ENCODE measurements around the gene ZC3H18. TPM values are rescaled to one million over a fixed set of nuclear protein-coding genes. Genes with fewer than 3 reads are reported as not detected.

The ZC3H18 gene
- total and polyA plus RNA-seq, 5 donors from 2014 or later, result 10.9 to 162 (median 13.6) TPM

GRCh38 chr16:88548985-88549384 lies 21.2 kb upstream of the ZC3H18 start:
- peaks cover 0 to 4% of the 10 kb centered on the region in 2 experiments for H3K9me3 ChIP-seq (ENCODE audit: control insufficient read depth in 2 of 2, low read length in 2 of 2)
- H3K4me3 ChIP-seq (ENCODE audit: low read depth, low read length), result no peak overlapping the region
- H3K36me3 ChIP-seq (ENCODE audit: control insufficient read depth, insufficient read depth, low read length), result no peaks in the 10 kb centered on the region
- no peak overlapping the region for H3K4me3 Mint-ChIP-seq
- DNase-seq (no peak), ATAC-seq (ENCODE audit: low read depth in 2 of 2) (no peak)
- H3K4me1 ChIP-seq (ENCODE audit: control insufficient read depth, insufficient read depth, low read length, poor library complexity, severe bottlenecking), result peaks cover 5% of the 10 kb centered on the region
- peaks cover 9% of the 10 kb centered on the region for H3K27me3 Mint-ChIP-seq
- H3K27me3 ChIP-seq (ENCODE audit: control insufficient read depth, insufficient read depth, low read length), result no peaks in the 10 kb centered on the region
- no peaks in the 10 kb centered on the region for H3K36me3 Mint-ChIP-seq
- no peak overlapping the region for H3K27ac ChIP-seq (ENCODE audit: insufficient read depth, low read length, poor library complexity, severe bottlenecking)
- peaks cover 0 to 6% (median 0%) of the 10 kb centered on the region in 4 donors for H3K4me1 Mint-ChIP-seq
- H3K9me3 Mint-ChIP-seq, result peaks cover 0 to 1% (median 0%) of the 10 kb centered on the region in 7 donors
- peak overlapping the region in 1 of 3 donors; percentile 40 for H3K27ac Mint-ChIP-seq

- Mint-ChIP-seq H3K4me3 (no peak overlapping the region), H3K27ac (peak overlapping the region in 1 of 3 donors; percentile 79), H3K4me1 (peaks cover 0 to 8% (median 0%) of the 10 kb centered on the region in 4 donors), H3K9me3 (peaks cover 0 to 1% (median 0%) of the 10 kb centered on the region in 7 donors), H3K36me3 (no peaks in the 10 kb centered on the region), H3K27me3 (peaks cover 9% of the 10 kb centered on the region)
- Histone ChIP-seq H3K4me3 (ENCODE audit: low read depth, low read length) (no peak overlapping the region), H3K36me3 (ENCODE audit: control insufficient read depth, insufficient read depth, low read length) (no peaks in the 10 kb centered on the region), H3K9me3 (ENCODE audit: control insufficient read depth in 2 of 2, low read length in 2 of 2) (no peaks in the 10 kb centered on the region), H3K27me3 (ENCODE audit: control insufficient read depth, insufficient read depth, low read length) (no peaks in the 10 kb centered on the region), H3K27ac (ENCODE audit: insufficient read depth, low read length, poor library complexity, severe bottlenecking) (no peak overlapping the region), H3K4me1 (ENCODE audit: control insufficient read depth, insufficient read depth, low read length, poor library complexity, severe bottlenecking) (peaks cover 5% of the 10 kb centered on the region)
- DNase-seq (peak in 1 of 3 donors; percentile 29), ATAC-seq (ENCODE audit: low read depth in 2 of 2) (peak in 1 of 2 donors; percentile 15)
Measured at GRCh38 chr16:88549671-88550245, 20.4 kb upstream of the ZC3H18 start.

DNA sequence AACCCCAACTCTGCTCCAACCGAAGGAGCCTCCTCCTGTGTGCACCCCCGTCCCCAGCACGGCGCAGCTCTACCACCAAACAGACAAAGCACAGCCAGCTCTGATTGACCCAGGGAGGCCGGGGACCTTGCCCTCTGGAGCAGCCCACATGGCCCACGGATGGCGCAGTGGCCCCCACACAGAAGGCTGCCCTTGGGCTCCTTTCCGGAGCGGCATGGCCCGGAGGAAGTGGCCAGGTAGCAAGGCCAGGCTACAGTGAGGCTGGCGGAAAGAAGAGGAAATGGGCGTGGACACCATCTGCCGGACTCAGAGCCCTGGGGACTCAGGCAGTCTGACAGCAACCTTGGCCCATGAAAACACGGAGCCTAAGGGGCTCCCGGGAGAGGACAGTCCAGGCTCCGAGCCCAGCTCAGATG lies 19.9 kb upstream of the ZC3H18 start:
- Histone ChIP-seq H3K9me3 (ENCODE audit: control insufficient read depth in 2 of 2, low read length in 2 of 2) (no peaks in the 10 kb centered on the region), H3K27me3 (ENCODE audit: control insufficient read depth, insufficient read depth, low read length) (no peaks in the 10 kb centered on the region), H3K4me1 (ENCODE audit: control insufficient read depth, insufficient read depth, low read length, poor library complexity, severe bottlenecking) (peaks cover 5% of the 10 kb centered on the region), H3K4me3 (ENCODE audit: low read depth, low read length) (no peak overlapping the region), H3K36me3 (ENCODE audit: control insufficient read depth, insufficient read depth, low read length) (no peaks in the 10 kb centered on the region), H3K27ac (ENCODE audit: insufficient read depth, low read length, poor library complexity, severe bottlenecking) (no peak overlapping the region)
- Mint-ChIP-seq H3K9me3 (peaks cover 0 to 1% (median 0%) of the 10 kb centered on the region in 7 donors), H3K27ac (peak overlapping the region in 1 of 3 donors; percentile 66), H3K4me3 (no peak overlapping the region), H3K36me3 (no peaks in the 10 kb centered on the region), H3K4me1 (peaks cover 0 to 8% (median 0%) of the 10 kb centered on the region in 4 donors), H3K27me3 (peaks cover 9% of the 10 kb centered on the region)
- DNase-seq (peak in 1 of 3 donors; percentile 78), ATAC-seq (ENCODE audit: low read depth in 2 of 2) (peak in 1 of 2 donors; percentile 87)

DNA sequence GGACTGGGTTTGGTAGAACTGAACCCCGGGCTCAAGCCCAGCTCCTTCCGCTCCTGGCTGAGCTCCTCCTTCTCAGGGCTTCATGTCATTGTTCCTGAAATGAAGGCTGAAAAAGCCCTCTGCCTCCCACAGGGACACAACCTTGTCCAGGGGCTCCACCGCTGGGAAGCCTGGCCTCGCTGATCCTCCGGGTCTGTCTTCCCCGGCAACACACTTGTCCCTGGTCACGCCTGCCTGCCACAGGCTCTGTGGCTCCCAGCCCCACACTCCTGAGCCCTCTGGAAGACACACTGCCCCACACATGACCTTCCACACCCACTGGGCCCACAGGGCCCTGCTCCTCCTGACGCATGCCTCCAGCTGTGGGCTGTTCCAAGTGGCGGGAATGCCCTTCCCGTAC lies 18.0 kb upstream of the ZC3H18 start:
- no peak overlapping the region for H3K4me3 ChIP-seq (ENCODE audit: low read depth, low read length)
- peaks cover 5% of the 10 kb centered on the region for H3K4me1 ChIP-seq (ENCODE audit: control insufficient read depth, insufficient read depth, low read length, poor library complexity, severe bottlenecking)
- H3K9me3 ChIP-seq (ENCODE audit: control insufficient read depth in 2 of 2, low read length in 2 of 2), result no peaks in the 10 kb centered on the region
- no peak overlapping the region for H3K27ac ChIP-seq (ENCODE audit: insufficient read depth, low read length, poor library complexity, severe bottlenecking)
- no peaks in the 10 kb centered on the region for H3K36me3 ChIP-seq (ENCODE audit: control insufficient read depth, insufficient read depth, low read length)
- Mint-ChIP-seq H3K27ac (no peak overlapping the region), H3K36me3 (no peaks in the 10 kb centered on the region), H3K27me3 (peaks cover 16% of the 10 kb centered on the region), H3K9me3 (peaks cover 0 to 1% (median 0%) of the 10 kb centered on the region in 7 donors), H3K4me3 (no peak overlapping the region), H3K4me1 (peaks cover 0 to 8% (median 0%) of the 10 kb centered on the region in 4 donors)
- no peak for DNase-seq
- ATAC-seq (ENCODE audit: low read depth in 2 of 2), result no peak
- H3K27me3 ChIP-seq (ENCODE audit: control insufficient read depth, insufficient read depth, low read length), result no peaks in the 10 kb centered on the region

DNA sequence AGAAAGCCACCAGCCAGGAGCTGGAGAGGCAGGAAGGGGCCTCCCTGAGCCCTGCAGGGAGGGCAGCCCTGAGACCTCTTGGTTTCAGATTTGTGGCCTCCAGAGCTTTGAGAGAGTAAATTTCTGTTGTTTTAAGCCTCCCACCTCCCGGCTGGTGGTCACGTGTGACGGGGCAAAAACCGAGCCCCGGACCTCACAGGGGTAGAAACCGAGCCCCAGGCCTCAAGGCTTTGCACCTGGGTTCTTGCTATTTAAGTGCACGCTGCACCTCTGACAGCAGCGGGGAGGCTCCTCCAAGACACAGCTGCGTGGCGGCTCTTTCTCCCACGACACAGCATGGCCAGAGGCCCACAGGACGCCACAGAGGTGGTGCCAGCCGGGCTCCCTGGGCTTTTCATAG lies 17.4 kb upstream of the ZC3H18 start:
- ATAC-seq (ENCODE audit: low read depth in 2 of 2) (no peak), DNase-seq (no peak)
- peaks cover 16% of the 10 kb centered on the region for H3K27me3 Mint-ChIP-seq
- H3K4me1 ChIP-seq (ENCODE audit: control insufficient read depth, insufficient read depth, low read length, poor library complexity, severe bottlenecking), result peaks cover 5% of the 10 kb centered on the region
- H3K36me3 ChIP-seq (ENCODE audit: control insufficient read depth, insufficient read depth, low read length), result no peaks in the 10 kb centered on the region
- no peaks in the 10 kb centered on the region for H3K9me3 ChIP-seq (ENCODE audit: control insufficient read depth in 2 of 2, low read length in 2 of 2)
- peaks cover 0 to 1% (median 0%) of the 10 kb centered on the region in 7 donors for H3K9me3 Mint-ChIP-seq
- H3K4me3 ChIP-seq (ENCODE audit: low read depth, low read length), result no peak overlapping the region
- no peak overlapping the region for H3K4me3 Mint-ChIP-seq
- H3K4me1 Mint-ChIP-seq, result peaks cover 0 to 8% (median 0%) of the 10 kb centered on the region in 4 donors
- H3K27me3 ChIP-seq (ENCODE audit: control insufficient read depth, insufficient read depth, low read length), result no peaks in the 10 kb centered on the region
- no peak overlapping the region for H3K27ac ChIP-seq (ENCODE audit: insufficient read depth, low read length, poor library complexity, severe bottlenecking)
- no peaks in the 10 kb centered on the region for H3K36me3 Mint-ChIP-seq
- H3K27ac Mint-ChIP-seq, result no peak overlapping the region

- Histone ChIP-seq H3K4me1 (ENCODE audit: control insufficient read depth, insufficient read depth, low read length, poor library complexity, severe bottlenecking) (peaks cover 5% of the 10 kb centered on the region), H3K36me3 (ENCODE audit: control insufficient read depth, insufficient read depth, low read length) (no peaks in the 10 kb centered on the region), H3K4me3 (ENCODE audit: low read depth, low read length) (no peak overlapping the region), H3K27me3 (ENCODE audit: control insufficient read depth, insufficient read depth, low read length) (no peaks in the 10 kb centered on the region), H3K9me3 (ENCODE audit: control insufficient read depth in 2 of 2, low read length in 2 of 2) (no peaks in the 10 kb centered on the region), H3K27ac (ENCODE audit: insufficient read depth, low read length, poor library complexity, severe bottlenecking) (no peak overlapping the region)
- Mint-ChIP-seq H3K27ac (no peak overlapping the region), H3K9me3 (peaks cover 0 to 1% (median 0%) of the 10 kb centered on the region in 7 donors), H3K27me3 (peaks cover 19% of the 10 kb centered on the region), H3K36me3 (no peaks in the 10 kb centered on the region), H3K4me3 (no peak overlapping the region), H3K4me1 (peaks cover 0 to 8% (median 0%) of the 10 kb centered on the region in 4 donors)
- DNase-seq (no peak), ATAC-seq (ENCODE audit: low read depth in 2 of 2) (no peak)
Measured at GRCh38 chr16:88553739-88554138, 16.5 kb upstream of the ZC3H18 start.

DNA sequence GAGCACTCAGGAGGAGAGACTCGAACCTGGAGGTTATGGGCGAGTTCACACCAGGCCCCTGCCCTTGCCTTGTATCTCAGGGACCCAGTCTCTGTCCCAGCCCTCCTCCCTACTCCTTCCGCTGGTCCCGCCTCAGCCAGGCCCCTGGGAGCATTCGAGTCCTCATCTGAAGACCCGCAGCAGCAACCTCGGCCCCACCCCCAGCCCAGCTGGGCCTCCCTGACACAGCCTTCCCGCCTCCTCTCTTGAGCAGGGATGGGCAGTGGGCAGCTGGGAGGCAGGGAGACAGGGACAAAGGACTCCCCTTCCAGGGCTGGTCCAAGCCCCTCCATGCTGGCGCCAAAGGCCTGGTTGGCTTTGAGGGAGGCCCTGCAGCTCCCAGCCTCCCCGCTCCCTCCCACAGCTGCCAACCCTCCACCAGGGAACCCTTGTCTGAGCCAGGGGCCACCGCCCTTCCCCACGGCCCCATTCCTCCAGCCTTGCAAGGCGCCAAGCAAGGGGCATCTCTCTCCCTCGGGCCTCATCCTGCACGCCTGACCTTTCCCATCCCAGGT lies 15.4 kb upstream of the ZC3H18 start:
- Mint-ChIP-seq H3K4me3 (no peak overlapping the region), H3K36me3 (no peaks in the 10 kb centered on the region), H3K27ac (no peak overlapping the region), H3K4me1 (peaks cover 0 to 8% (median 0%) of the 10 kb centered on the region in 4 donors), H3K27me3 (peaks cover 22% of the 10 kb centered on the region), H3K9me3 (peaks cover 0 to 1% (median 0%) of the 10 kb centered on the region in 7 donors)
- Histone ChIP-seq H3K27me3 (ENCODE audit: control insufficient read depth, insufficient read depth, low read length) (no peaks in the 10 kb centered on the region), H3K9me3 (ENCODE audit: control insufficient read depth in 2 of 2, low read length in 2 of 2) (no peaks in the 10 kb centered on the region), H3K27ac (ENCODE audit: insufficient read depth, low read length, poor library complexity, severe bottlenecking) (no peak overlapping the region), H3K4me1 (ENCODE audit: control insufficient read depth, insufficient read depth, low read length, poor library complexity, severe bottlenecking) (peaks cover 5% of the 10 kb centered on the region), H3K36me3 (ENCODE audit: control insufficient read depth, insufficient read depth, low read length) (no peaks in the 10 kb centered on the region), H3K4me3 (ENCODE audit: low read depth, low read length) (no peak overlapping the region)
- ATAC-seq (ENCODE audit: low read depth in 2 of 2), result no peak
- DNase-seq, result no peak
